ENCODE measurements around the gene PLEKHB2. TPM values are rescaled to one million over a fixed set of nuclear protein-coding genes. Genes with fewer than 3 reads are reported as not detected.
"Not testable (repeated sequence)": the region's sequence is repeated elsewhere in the genome, so short reads cannot be mapped to it uniquely, and the experiment has no call there.

The PLEKHB2 gene
- total and polyA plus RNA-seq, 2 donors from 2014 or later = 85.4 to 110 TPM

DNA sequence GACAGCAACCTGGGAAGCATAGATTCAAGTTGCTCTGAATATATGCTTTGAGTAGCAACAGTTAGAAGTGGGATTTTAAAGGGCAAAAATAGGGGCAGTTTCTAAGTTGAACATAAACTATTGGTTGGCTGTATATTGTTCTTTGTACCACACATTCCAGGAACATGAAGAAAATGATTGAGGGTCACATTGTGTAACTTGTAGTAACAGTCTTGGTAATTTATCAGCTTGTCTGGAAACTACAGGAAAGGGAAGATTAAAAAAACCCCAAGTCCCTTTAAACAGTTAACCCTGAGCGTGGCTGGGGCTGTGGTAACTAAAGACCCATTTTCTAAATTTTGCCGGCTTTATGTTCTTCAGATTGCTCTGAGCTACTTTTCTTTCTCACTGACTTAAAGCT is 7.4 kb downstream of the PLEKHB2 start:
- H3K9me3 ChIP-seq (ENCODE audit: control insufficient read depth in 2 of 3, insufficient read depth in 1 of 3, low read length in 3 of 3) = no peaks in the 10 kb centered on the region
- DNase-seq = no peak
- TF ChIP-seq, protein P1, sequence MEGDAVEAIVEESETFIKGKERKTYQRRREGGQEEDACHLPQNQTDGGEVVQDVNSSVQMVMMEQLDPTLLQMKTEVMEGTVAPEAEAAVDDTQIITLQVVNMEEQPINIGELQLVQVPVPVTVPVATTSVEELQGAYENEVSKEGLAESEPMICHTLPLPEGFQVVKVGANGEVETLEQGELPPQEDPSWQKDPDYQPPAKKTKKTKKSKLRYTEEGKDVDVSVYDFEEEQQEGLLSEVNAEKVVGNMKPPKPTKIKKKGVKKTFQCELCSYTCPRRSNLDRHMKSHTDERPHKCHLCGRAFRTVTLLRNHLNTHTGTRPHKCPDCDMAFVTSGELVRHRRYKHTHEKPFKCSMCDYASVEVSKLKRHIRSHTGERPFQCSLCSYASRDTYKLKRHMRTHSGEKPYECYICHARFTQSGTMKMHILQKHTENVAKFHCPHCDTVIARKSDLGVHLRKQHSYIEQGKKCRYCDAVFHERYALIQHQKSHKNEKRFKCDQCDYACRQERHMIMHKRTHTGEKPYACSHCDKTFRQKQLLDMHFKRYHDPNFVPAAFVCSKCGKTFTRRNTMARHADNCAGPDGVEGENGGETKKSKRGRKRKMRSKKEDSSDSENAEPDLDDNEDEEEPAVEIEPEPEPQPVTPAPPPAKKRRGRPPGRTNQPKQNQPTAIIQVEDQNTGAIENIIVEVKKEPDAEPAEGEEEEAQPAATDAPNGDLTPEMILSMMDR (IDR thresholded peaks at IDR 0.05; ENCODE audit: borderline replicate concordance, extremely low read depth, insufficient read depth) = no peak
- intact Hi-C loops (cut with DNase I) = no loop called here
- no peak for FAIRE-seq
- H3K27ac ChIP-seq (ENCODE audit: low read depth in 2 of 2, low read length in 2 of 2) = peak overlapping the region in 1 of 2 donors; percentile 23
- peak overlapping the region in 1 of 3 donors; percentile 15 for H3K9ac ChIP-seq (ENCODE audit: low read length in 3 of 3)
- H3K36me3 ChIP-seq (ENCODE audit: control insufficient read depth in 2 of 3, insufficient read depth in 3 of 3, low read length in 3 of 3) = peaks cover 0 to 6% (median 0%) of the 10 kb centered on the region in 3 donors
- H3K4me1 ChIP-seq (ENCODE audit: control insufficient read depth in 2 of 3, insufficient read depth in 2 of 3, low read depth in 1 of 3, low read length in 3 of 3) = peaks cover 0 to 17% (median 13%) of the 10 kb centered on the region in 3 donors
- H3K27me3 ChIP-seq (ENCODE audit: control insufficient read depth, insufficient read depth, low read length) = no peaks in the 10 kb centered on the region
- no peak overlapping the region for H3K4me3 ChIP-seq (ENCODE audit: low read length in 3 of 3)

DNA sequence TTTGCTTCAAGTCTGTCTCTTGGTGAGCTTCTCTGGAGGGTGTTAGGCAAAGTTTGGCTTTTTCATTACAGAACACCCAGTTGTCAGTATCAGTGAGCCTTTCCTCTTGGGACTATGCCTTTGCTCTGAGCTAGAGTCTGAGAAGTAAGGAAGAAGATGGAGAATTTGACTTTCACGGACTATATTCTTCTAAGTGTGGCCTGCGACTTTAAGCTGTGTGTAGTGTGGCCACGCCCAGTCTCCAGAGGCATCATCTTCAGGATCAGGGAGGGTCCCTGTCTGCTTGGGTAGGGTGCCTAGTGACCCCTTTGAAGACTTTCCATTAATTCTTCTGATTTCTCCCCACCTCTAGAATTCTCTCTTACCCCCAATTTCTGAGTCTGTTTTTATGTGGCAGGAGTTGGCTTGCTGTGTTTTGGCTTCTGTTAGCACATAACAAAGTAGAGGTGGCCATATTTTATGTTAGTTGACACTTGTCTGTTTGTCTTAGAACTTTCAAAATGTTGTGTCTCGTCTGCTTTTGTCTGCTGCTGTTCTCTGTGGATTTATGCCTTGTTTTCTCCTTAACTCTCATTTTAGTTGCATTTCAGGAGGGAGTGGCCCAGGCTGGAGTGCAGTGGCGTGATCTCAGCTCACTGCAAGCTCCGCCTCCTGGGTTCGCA is 8.6 kb downstream of the PLEKHB2 start:
- no peaks in the 10 kb centered on the region for H3K9me3 ChIP-seq (ENCODE audit: control insufficient read depth in 2 of 3, insufficient read depth in 1 of 3, low read length in 3 of 3)
- H3K27me3 ChIP-seq (ENCODE audit: control insufficient read depth, insufficient read depth, low read length) = no peaks in the 10 kb centered on the region
- no peak overlapping the region for H3K4me3 ChIP-seq (ENCODE audit: low read length in 3 of 3)
- H3K9ac ChIP-seq (ENCODE audit: low read length in 3 of 3) = no peak overlapping the region
- FAIRE-seq (no peak), DNase-seq (no peak)
- intact Hi-C loops (cut with DNase I) = no loop called here
- no peak overlapping the region for H3K27ac ChIP-seq (ENCODE audit: low read depth in 2 of 2, low read length in 2 of 2)
- peaks cover 0 to 6% (median 0%) of the 10 kb centered on the region in 3 donors for H3K36me3 ChIP-seq (ENCODE audit: control insufficient read depth in 2 of 3, insufficient read depth in 3 of 3, low read length in 3 of 3)
- H3K4me1 ChIP-seq (ENCODE audit: control insufficient read depth in 2 of 3, insufficient read depth in 2 of 3, low read depth in 1 of 3, low read length in 3 of 3) = peaks cover 0 to 17% (median 13%) of the 10 kb centered on the region in 3 donors
- TF ChIP-seq, protein P1 (IDR thresholded peaks at IDR 0.05; ENCODE audit: borderline replicate concordance, extremely low read depth, insufficient read depth) = no peak

DNA sequence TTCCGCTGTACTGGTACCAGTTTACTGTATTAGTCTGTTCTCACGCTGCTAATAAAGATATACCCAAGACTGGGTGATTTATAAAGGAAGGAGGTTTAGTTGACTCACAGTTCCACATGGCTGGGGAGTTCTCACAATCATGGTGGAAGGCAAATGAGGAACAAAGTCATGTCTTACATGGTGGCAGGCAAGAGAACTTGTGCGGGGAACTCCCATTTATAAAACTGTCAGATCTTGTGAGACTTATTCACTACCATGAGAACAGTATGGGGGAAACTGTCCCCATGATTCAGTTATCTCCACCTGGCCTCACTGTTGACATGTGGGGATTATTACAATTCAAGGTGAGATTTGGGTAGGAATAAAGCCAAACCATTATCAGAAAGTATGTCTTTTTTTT is 9.8 kb downstream of the PLEKHB2 start:
- FAIRE-seq, DNase-seq: not testable (repeated sequence)

DNA sequence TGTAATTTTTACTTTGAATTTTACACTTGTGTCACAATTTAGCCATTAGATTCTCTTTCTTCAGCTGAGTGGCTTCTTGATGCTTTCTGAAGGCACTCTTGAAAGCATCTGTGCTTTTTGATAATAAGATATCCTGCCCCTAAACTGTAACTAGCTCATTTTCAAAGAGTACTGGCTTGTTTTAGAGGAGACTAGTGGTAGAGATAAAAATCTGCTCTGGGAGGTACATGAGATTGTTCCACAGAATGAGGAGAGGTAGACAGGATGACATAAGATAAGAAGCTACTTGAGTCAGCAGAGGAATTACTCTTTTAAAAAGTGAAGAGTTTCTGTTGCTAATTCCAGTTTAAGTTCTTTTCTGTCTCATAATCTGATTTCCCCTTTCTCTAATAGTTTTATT is 10.6 kb downstream of the PLEKHB2 start:
- H3K9ac ChIP-seq (ENCODE audit: low read length in 3 of 3) = no peak overlapping the region
- peaks cover 0 to 6% (median 0%) of the 10 kb centered on the region in 3 donors for H3K36me3 ChIP-seq (ENCODE audit: control insufficient read depth in 2 of 3, insufficient read depth in 3 of 3, low read length in 3 of 3)
- intact Hi-C loops (cut with DNase I) = no loop called here
- FAIRE-seq (no peak), DNase-seq (no peak)
- H3K4me1 ChIP-seq (ENCODE audit: control insufficient read depth in 2 of 3, insufficient read depth in 2 of 3, low read depth in 1 of 3, low read length in 3 of 3) = peaks cover 0 to 15% (median 12%) of the 10 kb centered on the region in 3 donors
- no peak overlapping the region for H3K27ac ChIP-seq (ENCODE audit: low read depth in 2 of 2, low read length in 2 of 2)
- no peaks in the 10 kb centered on the region for H3K9me3 ChIP-seq (ENCODE audit: control insufficient read depth in 2 of 3, insufficient read depth in 1 of 3, low read length in 3 of 3)
- TF ChIP-seq, protein P1 (IDR thresholded peaks at IDR 0.05; ENCODE audit: borderline replicate concordance, extremely low read depth, insufficient read depth) = no peak
- H3K4me3 ChIP-seq (ENCODE audit: low read length in 3 of 3) = no peak overlapping the region
- H3K27me3 ChIP-seq (ENCODE audit: control insufficient read depth, insufficient read depth, low read length) = no peaks in the 10 kb centered on the region

More for the DNA sequence above, 9.8 kb downstream of the PLEKHB2 start:
- H3K36me3 ChIP-seq (ENCODE audit: control insufficient read depth in 2 of 3, insufficient read depth in 3 of 3, low read length in 3 of 3); intact Hi-C loops (cut with DNase I); H3K9ac ChIP-seq (ENCODE audit: low read length in 3 of 3); H3K27ac ChIP-seq (ENCODE audit: low read depth in 2 of 2, low read length in 2 of 2); H3K9me3 ChIP-seq (ENCODE audit: control insufficient read depth in 2 of 3, insufficient read depth in 1 of 3, low read length in 3 of 3); H3K27me3 ChIP-seq (ENCODE audit: control insufficient read depth, insufficient read depth, low read length); H3K4me3 ChIP-seq (ENCODE audit: low read length in 3 of 3): not testable (repeated sequence)
- peaks cover 0 to 17% (median 13%) of the 10 kb centered on the region in 3 donors for H3K4me1 ChIP-seq (ENCODE audit: control insufficient read depth in 2 of 3, insufficient read depth in 2 of 3, low read depth in 1 of 3, low read length in 3 of 3)

Data from kidney (tissue), 14 donors.